Activated CD8-positive, alpha-beta T cell treated with anti-CD3 and anti-CD28 coated beads for 36 hours (primary cell): ENCODE data around the gene COL8A2. TPM values are rescaled to one million over a fixed set of nuclear protein-coding genes. Genes with fewer than 3 reads are reported as not detected.

ENCODE experiments used
- ATAC-seq: fragments of 200-7000 bp; cut with Tn5 transposase; one replicate; pipeline ENCODE4 v1.10.0; 2021; ENCODE audit warnings: mild to moderate bottlenecking, moderate library complexity
- CTCF ChIA-PET: fragments of 350-600 bp; sonication (Branson Sonifier 250); formaldehyde crosslinking; loops from one replicate; lab custom pipeline; 2021; ENCODE audit warnings: antibody characterized with exemption; lab: Charles Lee
- POLR2A ChIA-PET: fragments of 350-600 bp; sonication (Branson Sonifier 250); formaldehyde crosslinking; loops from one replicate; lab custom pipeline; 2021; ENCODE audit warnings: antibody characterized with exemption; lab: Charles Lee
- DNase-seq: peaks from one replicate; pipeline ENCODE4 v3.0.0-alpha.2; 2020
- H3K27ac Mint-ChIP-seq: one replicate; pipeline ENCODE4 v1.8.0; 2021; ENCODE audit warnings: mild to moderate bottlenecking, mixed read lengths
- H3K27me3 Mint-ChIP-seq: one replicate; pipeline ENCODE4 v1.8.0; 2021; ENCODE audit warnings: mixed read lengths
- H3K36me3 Mint-ChIP-seq: one replicate; pipeline ENCODE4 v1.8.0; 2021; ENCODE audit warnings: low read depth, mixed read lengths
- H3K4me1 Mint-ChIP-seq: one replicate; pipeline ENCODE4 v1.8.0; 2021; ENCODE audit warnings: low read depth, mixed read lengths
- H3K4me3 Mint-ChIP-seq: one replicate; pipeline ENCODE4 v1.8.0; 2021; ENCODE audit warnings: mild to moderate bottlenecking, moderate library complexity, mixed read lengths
- H3K9me3 Mint-ChIP-seq: one replicate; pipeline ENCODE4 v1.8.0; 2021; ENCODE audit warnings: mixed read lengths
- CTCF ChIP-seq: fragments of 200-600 bp; IDR thresholded peaks from one replicate; pipeline ENCODE4 v1.8.0; 2022; ENCODE audit warnings: antibody characterized with exemption, mild to moderate bottlenecking
- intact Hi-C: fragments of 100-400 bp; cut with micrococcal nuclease; formaldehyde crosslinking; loops from one replicate; pipeline ENCODE4 v1.10.0; 2022
- total RNA-seq, 2 experiments: library from RNA; stranded (reverse); gene quantifications; one replicate each; pipeline ENCODE4 v1.2.3, GENCODE V29; 2021

Gene COL8A2
- total RNA-seq, 2 experiments from 2014 or later: 0.83 to 0.85 TPM

DNA sequence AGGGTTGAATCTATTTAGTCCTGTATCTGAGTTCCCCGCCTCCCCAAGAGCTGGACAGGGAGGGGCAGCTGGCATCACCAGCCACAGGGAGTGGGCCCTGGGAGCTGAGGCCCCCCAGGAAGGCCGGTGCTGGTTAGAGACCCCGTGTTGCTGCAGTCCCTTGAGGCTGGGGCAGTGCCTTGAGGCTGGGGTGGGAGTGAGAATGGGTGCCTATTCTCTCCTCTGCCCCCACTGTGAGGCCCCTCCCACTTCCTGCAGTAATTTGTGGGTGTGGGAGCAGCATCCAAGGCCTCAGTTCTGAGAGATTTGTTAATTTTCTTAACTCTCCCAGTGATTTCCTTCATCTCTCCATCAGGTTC, 26.8 kb upstream of the COL8A2 start:
- peaks cover 62% of the 10 kb centered on the region for H3K4me1 Mint-ChIP-seq

DNA sequence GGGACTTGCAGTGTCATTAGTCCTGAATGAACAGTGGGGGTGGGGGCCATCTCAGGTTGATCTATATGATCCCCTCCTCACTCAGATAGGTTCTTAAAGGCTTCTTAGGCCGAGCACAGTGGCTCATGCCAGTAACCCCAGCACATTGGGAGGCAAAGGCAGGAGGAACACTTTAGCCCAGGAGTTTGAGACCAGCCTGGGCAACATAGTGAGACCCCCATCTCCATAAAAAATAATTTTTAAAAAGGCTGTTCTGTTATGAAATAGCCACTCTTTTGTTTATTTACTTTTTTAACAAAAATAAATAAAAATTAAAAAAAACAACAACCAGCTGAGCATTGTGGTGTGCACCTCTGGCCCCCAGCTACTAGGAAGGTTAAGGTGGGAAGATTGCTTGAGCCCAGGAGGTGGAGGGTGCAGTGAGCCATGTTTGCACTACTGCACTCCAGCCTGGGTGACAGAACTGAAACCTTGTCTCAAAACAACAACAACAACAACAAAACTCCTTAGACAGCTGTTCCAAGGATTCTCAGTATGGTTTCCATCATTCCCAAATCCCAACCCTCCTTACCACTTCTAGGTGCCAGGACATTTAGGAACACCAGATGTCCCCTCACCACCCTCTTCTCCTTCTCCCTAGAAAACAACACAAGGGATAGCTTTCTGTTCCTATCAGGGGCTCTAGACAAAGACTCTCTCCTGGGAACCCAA, 26.3 kb upstream of the COL8A2 start:
- TF ChIP-seq CTCF: no peak
- peak overlapping the region; percentile 97 for H3K27ac Mint-ChIP-seq

More for the DNA sequence above, 26.8 kb upstream of the COL8A2 start:
- H3K4me3 Mint-ChIP-seq: peak overlapping the region; percentile 53
- TF ChIP-seq CTCF: no peak
- CTCF ChIA-PET: interaction anchor here (0.9 to 4.7 kb wide), 7 partner anchors 10 to 269 kb away, joined by 3 to 95 read pairs (median 33); partner anchors contain the start of genes AGO1 and THRAP3
- H3K36me3 Mint-ChIP-seq: peaks cover 8% of the 10 kb centered on the region
- H3K9me3 Mint-ChIP-seq: no peaks in the 10 kb centered on the region
- peak; percentile 73 for DNase-seq
- no peaks in the 10 kb centered on the region for H3K27me3 Mint-ChIP-seq
- peak overlapping the region; percentile 93 for H3K27ac Mint-ChIP-seq
- POLR2A ChIA-PET: interaction anchor here (1.0 to 3.8 kb wide), 5 partner anchors 9 to 156 kb away, joined by 3 to 72 read pairs (median 4); partner anchors contain the start of gene THRAP3
- intact Hi-C loops: loop anchor here (2.0 to 5.0 kb wide), 2 partner anchors 73 to 135 kb away; partner anchors contain the start of gene THRAP3
- ATAC-seq: no peak

GRCh38 chr1:36150296-36151133, 25.5 kb upstream of the COL8A2 start:
- POLR2A ChIA-PET: interaction anchor here (0.8 to 3.8 kb wide), 16 partner anchors 7 to 236 kb away, joined by 3 to 72 read pairs (median 5); partner anchors contain the start of genes STK40 and THRAP3
- Mint-ChIP-seq H3K4me1 (peaks cover 65% of the 10 kb centered on the region), H3K27ac (peak overlapping the region; percentile 97), H3K9me3 (no peaks in the 10 kb centered on the region), H3K36me3 (peaks cover 11% of the 10 kb centered on the region), H3K4me3 (peak overlapping the region; percentile 100), H3K27me3 (no peaks in the 10 kb centered on the region)
- CTCF ChIA-PET: interaction anchor here (0.7 to 4.7 kb wide), 46 partner anchors 8 to 300 kb away, joined by 3 to 95 read pairs (median 6); partner anchors contain the start of genes AGO1, LSM10, OSCP1 and SH3D21
- DNase-seq: peak; percentile 88
- no peak for TF ChIP-seq CTCF
- ATAC-seq: peak; percentile 60
- intact Hi-C loops: loop anchor here (2.0 to 5.0 kb wide), 2 partner anchors 74 to 137 kb away; partner anchors contain the start of gene THRAP3

More for the DNA sequence above, 26.3 kb upstream of the COL8A2 start:
- Mint-ChIP-seq H3K36me3 (peaks cover 11% of the 10 kb centered on the region), H3K9me3 (no peaks in the 10 kb centered on the region), H3K4me3 (peak overlapping the region; percentile 100), H3K4me1 (peaks cover 65% of the 10 kb centered on the region), H3K27me3 (no peaks in the 10 kb centered on the region)
- ATAC-seq (no peak), DNase-seq (no peak)
- POLR2A ChIA-PET: interaction anchor here (1.0 to 3.8 kb wide), 5 partner anchors 10 to 157 kb away, joined by 3 to 72 read pairs (median 4); partner anchors contain the start of gene THRAP3
- intact Hi-C loops: loop anchor here (2.0 to 5.0 kb wide), 2 partner anchors 74 to 136 kb away; partner anchors contain the start of gene THRAP3
- CTCF ChIA-PET: interaction anchor here (0.9 to 4.7 kb wide), 8 partner anchors 11 to 268 kb away, joined by 3 to 95 read pairs (median 22); partner anchors contain the start of genes AGO1 and THRAP3

- Mint-ChIP-seq H3K36me3 (peaks cover 11% of the 10 kb centered on the region), H3K27me3 (no peaks in the 10 kb centered on the region), H3K9me3 (no peaks in the 10 kb centered on the region), H3K27ac (peak overlapping the region; percentile 97), H3K4me3 (peak overlapping the region; percentile 100), H3K4me1 (peaks cover 62% of the 10 kb centered on the region)
- CTCF ChIA-PET: interaction anchor here (0.7 to 4.7 kb wide), 44 partner anchors 8 to 301 kb away, joined by 3 to 95 read pairs (median 6); partner anchors contain the start of genes LSM10, OSCP1, SH3D21 and THRAP3
- no peak for ATAC-seq
- peak; percentile 28 for DNase-seq
- intact Hi-C loops: loop anchor here (2.0 to 5.0 kb wide), 3 partner anchors 37 to 137 kb away; partner anchors contain the start of gene THRAP3
- POLR2A ChIA-PET: interaction anchor here (0.7 to 3.8 kb wide), 16 partner anchors 8 to 237 kb away, joined by 3 to 72 read pairs (median 4); partner anchors contain the start of genes STK40 and THRAP3
- no peak for TF ChIP-seq CTCF
These were observed 24.9 kb upstream of the COL8A2 start for GRCh38 chr1:36149973-36150295.
